Measurements from ENCODE around the gene ELFN1. TPM values are rescaled to one million over a fixed set of nuclear protein-coding genes. Genes with fewer than 3 reads are reported as not detected.

ELFN1 gene
- total and polyA plus RNA-seq, 2 donors (not counting 3 experiments of a cell fraction or from before 2014, with no cell fraction given), result 0.37 to 1.0 TPM

- Histone ChIP-seq H3K4me3 (replicated peaks in 1 of 3; ENCODE audit: insufficient read depth in 1 of 3, low read depth in 1 of 3, low read length in 3 of 3) (no peak overlapping the region), H4K20me1 (replicated peaks; ENCODE audit: control insufficient read depth, extremely low read depth, insufficient read depth, low read length) (no peaks in the 10 kb centered on the region), H3K79me2 (ENCODE audit: control insufficient read depth, insufficient read depth, low read length) (no peaks in the 10 kb centered on the region), H3K27ac (ENCODE audit: insufficient read depth, low read depth, low read length) (no peak overlapping the region), H3K9ac (replicated peaks; ENCODE audit: extremely low read depth, insufficient read depth, low read length) (no peak overlapping the region), H3K9me1 (replicated peaks; ENCODE audit: control insufficient read depth, extremely low read depth, insufficient read depth, low read length) (no peaks in the 10 kb centered on the region), H3K4me1 (ENCODE audit: control insufficient read depth, extremely low read depth, insufficient read depth, low read length) (no peaks in the 10 kb centered on the region), H3K36me3 (ENCODE audit: control insufficient read depth in 2 of 2, extremely low read depth in 1 of 2, insufficient read depth in 2 of 2, low read length in 2 of 2) (no peaks in the 10 kb centered on the region), H3K27me3 (ENCODE audit: control insufficient read depth in 2 of 2, insufficient read depth in 2 of 2, low read length in 2 of 2) (no peaks in the 10 kb centered on the region), H3K9me3 (replicated peaks; ENCODE audit: control insufficient read depth, insufficient read depth, low read length) (no peaks in the 10 kb centered on the region), H3K4me2 (ENCODE audit: insufficient read depth, low read length) (no peak overlapping the region), H2AFZ (ENCODE audit: low read depth, low read length) (no peak overlapping the region)
- dilution Hi-C loops (cut with MboI; ENCODE audit: extremely low pct_ligation_motif_present, low sequenced_read_pairs), result no loop called here
- intact Hi-C loops (cut with micrococcal nuclease), result no loop called here
- DNase-seq (ENCODE audit: low read depth, low spot score) (no peak), FAIRE-seq (no peak)
- BruUV-seq (replicated peaks), result no TSS peak
- POLR2A ChIA-PET, result no interaction called here
- TF ChIP-seq, protein P1, sequence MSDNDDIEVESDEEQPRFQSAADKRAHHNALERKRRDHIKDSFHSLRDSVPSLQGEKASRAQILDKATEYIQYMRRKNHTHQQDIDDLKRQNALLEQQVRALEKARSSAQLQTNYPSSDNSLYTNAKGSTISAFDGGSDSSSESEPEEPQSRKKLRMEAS (IDR thresholded peaks at IDR 0.05; ENCODE audit: insufficient read depth, insufficient read length), result no peak
- TF ChIP-seq JUN (IDR thresholded peaks at IDR 0.05; ENCODE audit: borderline replicate concordance, insufficient read depth, insufficient read length, low read depth) (no peak), EZH2 (IDR thresholded peaks at IDR 0.05; ENCODE audit: borderline replicate concordance, low read depth, low read length, severe bottlenecking) (no peak), FOS (IDR thresholded peaks at IDR 0.05; ENCODE audit: borderline replicate concordance, insufficient read depth, low read length) (no peak), POLR2A (IDR thresholded peaks at IDR 0.05; ENCODE audit: low read depth, low read length) (no peak), POLR2AphosphoS5 (IDR thresholded peaks at IDR 0.05; ENCODE audit: insufficient read depth, low read depth, low read length) (no peak), GATA2 (IDR thresholded peaks at IDR 0.05; ENCODE audit: insufficient read depth, insufficient read length, low read depth, low read length) (no peak), MYC (IDR thresholded peaks at IDR 0.05; ENCODE audit: low read depth, low read length) (no peak)
- TF ChIP-seq, protein P2, sequence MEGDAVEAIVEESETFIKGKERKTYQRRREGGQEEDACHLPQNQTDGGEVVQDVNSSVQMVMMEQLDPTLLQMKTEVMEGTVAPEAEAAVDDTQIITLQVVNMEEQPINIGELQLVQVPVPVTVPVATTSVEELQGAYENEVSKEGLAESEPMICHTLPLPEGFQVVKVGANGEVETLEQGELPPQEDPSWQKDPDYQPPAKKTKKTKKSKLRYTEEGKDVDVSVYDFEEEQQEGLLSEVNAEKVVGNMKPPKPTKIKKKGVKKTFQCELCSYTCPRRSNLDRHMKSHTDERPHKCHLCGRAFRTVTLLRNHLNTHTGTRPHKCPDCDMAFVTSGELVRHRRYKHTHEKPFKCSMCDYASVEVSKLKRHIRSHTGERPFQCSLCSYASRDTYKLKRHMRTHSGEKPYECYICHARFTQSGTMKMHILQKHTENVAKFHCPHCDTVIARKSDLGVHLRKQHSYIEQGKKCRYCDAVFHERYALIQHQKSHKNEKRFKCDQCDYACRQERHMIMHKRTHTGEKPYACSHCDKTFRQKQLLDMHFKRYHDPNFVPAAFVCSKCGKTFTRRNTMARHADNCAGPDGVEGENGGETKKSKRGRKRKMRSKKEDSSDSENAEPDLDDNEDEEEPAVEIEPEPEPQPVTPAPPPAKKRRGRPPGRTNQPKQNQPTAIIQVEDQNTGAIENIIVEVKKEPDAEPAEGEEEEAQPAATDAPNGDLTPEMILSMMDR (IDR thresholded peaks at IDR 0.05; ENCODE audit: extremely low read depth in 1 of 2, insufficient read depth in 1 of 2, low read depth in 1 of 2, low read length in 2 of 2), result no peak
- CTCF ChIA-PET, result no interaction called here
Observed at GRCh38 chr7:1724118-1724910, 54.2 kb downstream of the ELFN1 start.

Measured in endothelial cell of umbilical vein (primary cell).